ENCODE results near the gene ACIN1. TPM values are rescaled to one million over a fixed set of nuclear protein-coding genes. Genes with fewer than 3 reads are reported as not detected.

The ACIN1 gene
- total RNA-seq, 1 donor from 2014 or later = 163 TPM

GRCh38 chr14:23024612-23025075 is 70.3 kb downstream of the ACIN1 start:
- Histone ChIP-seq H3K27me3 (ENCODE audit: low read depth) (no peaks in the 10 kb centered on the region), H3K4me3 (no peak overlapping the region), H3K4me1 (peaks cover 3% of the 10 kb centered on the region), H3K9me3 (no peaks in the 10 kb centered on the region), H3K36me3 (peaks cover 52% of the 10 kb centered on the region), H3K27ac (no peak overlapping the region)
- intact Hi-C loops (cut with DNase I) = no loop called here
- ATAC-seq = no peak
- no peak for DNase-seq
- TF ChIP-seq CTCF (IDR thresholded peaks at IDR 0.05) = no peak

- no peak for ATAC-seq
- peaks cover 3% of the 10 kb centered on the region for H3K4me1 ChIP-seq
- H3K27ac ChIP-seq = no peak overlapping the region
- no peak overlapping the region for H3K4me3 ChIP-seq
- no peak for TF ChIP-seq CTCF (IDR thresholded peaks at IDR 0.05)
- no peaks in the 10 kb centered on the region for H3K27me3 ChIP-seq (ENCODE audit: low read depth)
- peaks cover 43% of the 10 kb centered on the region for H3K36me3 ChIP-seq
- intact Hi-C loops (cut with DNase I) = no loop called here
- DNase-seq = no peak
- no peaks in the 10 kb centered on the region for H3K9me3 ChIP-seq
These were observed 71.2 kb downstream of the ACIN1 start for GRCh38 chr14:23023795-23024152.

- TF ChIP-seq CTCF (IDR thresholded peaks at IDR 0.05) = no peak
- intact Hi-C loops (cut with DNase I) = no loop called here
- H3K36me3 ChIP-seq = peaks cover 40% of the 10 kb centered on the region
These were observed 71.7 kb downstream of the ACIN1 start for GRCh38 chr14:23023022-23023794.

GRCh38 chr14:23021889-23022442 is 73.0 kb downstream of the ACIN1 start:
- TF ChIP-seq CTCF (IDR thresholded peaks at IDR 0.05) = no peak
- ATAC-seq (no peak), DNase-seq (no peak)
- intact Hi-C loops (cut with DNase I) = no loop called here
- Histone ChIP-seq H3K27me3 (ENCODE audit: low read depth) (no peaks in the 10 kb centered on the region), H3K9me3 (no peaks in the 10 kb centered on the region), H3K4me3 (no peak overlapping the region), H3K36me3 (peaks cover 28% of the 10 kb centered on the region), H3K27ac (no peak overlapping the region), H3K4me1 (no peaks in the 10 kb centered on the region)

More at GRCh38 chr14:23023022-23023794, 71.7 kb downstream of the ACIN1 start:
- no peaks in the 10 kb centered on the region for H3K27me3 ChIP-seq (ENCODE audit: low read depth)
- no peaks in the 10 kb centered on the region for H3K4me1 ChIP-seq
- H3K9me3 ChIP-seq = no peaks in the 10 kb centered on the region
- ATAC-seq (no peak), DNase-seq (no peak)
- no peak overlapping the region for H3K27ac ChIP-seq
- no peak overlapping the region for H3K4me3 ChIP-seq

- Histone ChIP-seq H3K27ac (no peak overlapping the region), H3K27me3 (ENCODE audit: low read depth) (no peaks in the 10 kb centered on the region), H3K36me3 (peaks cover 22% of the 10 kb centered on the region), H3K4me3 (no peak overlapping the region), H3K4me1 (no peaks in the 10 kb centered on the region), H3K9me3 (no peaks in the 10 kb centered on the region)
- DNase-seq (no peak), ATAC-seq (no peak)
- intact Hi-C loops (cut with DNase I) = no loop called here
- no peak for TF ChIP-seq CTCF (IDR thresholded peaks at IDR 0.05)
These were observed 73.5 kb downstream of the ACIN1 start for GRCh38 chr14:23021434-23021833.
